Tibial artery (tissue), 4 donors: ENCODE results near the gene SYNE2.

Source experiments
- DNase-seq, 2 donors: peaks; one replicate each; pipeline ENCODE4 v3.0.0-alpha.2; 2019
- H3K27ac ChIP-seq, 2 donors: fragments of 200-600 bp; sonication (generic) in 1 of 2; 1 replicate in 1 of 2; 2 replicates in 1 of 2; pipeline ENCODE4 v1.5.1; 2018 to 2019; ENCODE audit warnings: mild to moderate bottlenecking in 1 of 2
- H3K27me3 ChIP-seq, 2 donors: fragments of 200-600 bp; sonication (generic) in 1 of 2; one replicate each; pipeline versions ENCODE4 v1.5.1 to v1.6.0; 2016 to 2019
- H3K36me3 ChIP-seq, 3 donors: fragments of 200-600 bp; sonication (generic) in 2 of 3; one replicate each; pipeline ENCODE4 v1.5.1; 2016 to 2019; ENCODE audit warnings: mild to moderate bottlenecking in 2 of 3
- H3K4me1 ChIP-seq, 4 donors: fragments of 200-600 bp; sonication (generic) in 2 of 4; 1 replicate in 3 of 4; 2 replicates in 1 of 4; pipeline ENCODE4 v1.5.1; 2016 to 2019
- H3K4me3 ChIP-seq, 2 donors: fragments of 200-600 bp; sonication (generic) in 1 of 2; 1 replicate in 1 of 2; 2 replicates in 1 of 2; pipeline ENCODE4 v1.5.1; 2018 to 2019; ENCODE audit warnings: mild to moderate bottlenecking in 2 of 2
- H3K9me3 ChIP-seq, 3 donors: fragments of 200-600 bp; sonication (generic) in 1 of 3; one replicate each; pipeline ENCODE4 v1.5.1; 2016 to 2019
- CTCF ChIP-seq, 2 experiments: fragments of 200-600 bp in 1 of 2; fragments of 450-650 bp in 1 of 2; IDR thresholded peaks; one replicate each; pipeline ENCODE4 v1.5.1; 2017 to 2019; ENCODE audit warnings: antibody characterized with exemption in 2 of 2, mild to moderate bottlenecking in 1 of 2, moderate library complexity in 1 of 2
- intact Hi-C: fragments of 100-400 bp; cut with DNase I; formaldehyde crosslinking; loops from one replicate; pipeline ENCODE4 v1.15.0; 2023; ENCODE audit warnings: low total_unique reads

SYNE2 gene

DNA sequence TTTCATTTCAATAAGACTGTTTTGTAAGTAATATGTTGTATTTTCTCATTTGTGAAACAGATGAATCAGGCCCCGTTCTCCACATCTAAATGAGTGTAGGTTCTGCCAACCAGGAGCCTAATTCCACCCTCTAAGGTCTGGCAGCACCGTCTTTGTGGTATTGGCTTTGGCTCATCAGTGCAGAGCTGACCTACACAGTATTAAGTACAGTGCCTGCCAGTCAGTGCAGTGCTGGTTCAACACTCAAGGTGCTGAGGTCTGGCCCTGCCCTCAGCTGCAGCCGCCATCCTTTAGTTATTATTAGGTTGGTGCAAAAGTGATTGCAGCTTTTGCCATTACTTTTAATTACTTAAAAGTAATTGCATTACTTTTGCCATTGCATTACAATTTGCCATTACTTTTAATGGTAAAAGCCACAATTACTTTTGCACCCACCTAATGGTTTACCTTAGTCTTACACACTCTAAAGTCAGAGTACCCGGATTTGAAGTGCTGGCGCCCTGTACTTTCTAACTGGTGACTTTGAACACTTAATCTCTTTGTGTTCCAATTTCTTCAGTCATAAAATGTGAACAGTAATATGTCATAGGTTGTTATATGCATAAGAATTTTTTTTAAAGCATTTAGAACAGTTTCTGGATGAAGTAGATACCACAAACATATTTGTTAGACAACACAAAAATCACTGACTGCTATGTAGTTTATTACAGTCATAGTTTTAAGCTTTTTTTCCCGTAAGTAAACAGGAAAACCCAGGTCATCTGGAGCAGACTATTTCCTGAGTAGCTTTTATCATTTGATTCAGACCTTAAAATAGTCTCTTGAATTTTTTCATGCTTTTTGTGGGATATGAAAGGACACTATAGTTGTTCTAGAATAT is 99.5 kb downstream of the SYNE2 start:
- Histone ChIP-seq H3K4me3 (no peak overlapping the region), H3K27ac (no peak overlapping the region), H3K4me1 (no peaks in the 10 kb centered on the region), H3K9me3 (no peaks in the 10 kb centered on the region), H3K27me3 (no peaks in the 10 kb centered on the region), H3K36me3 (peaks cover 27 to 68% (median 43%) of the 10 kb centered on the region in 3 donors)
- no peak for TF ChIP-seq CTCF (IDR thresholded peaks at IDR 0.05)
- DNase-seq = no peak
- intact Hi-C loops = no loop called here

- TF ChIP-seq CTCF (IDR thresholded peaks at IDR 0.05) = no peak
- Histone ChIP-seq H3K27me3 (no peaks in the 10 kb centered on the region), H3K9me3 (no peaks in the 10 kb centered on the region), H3K36me3 (peaks cover 27 to 69% (median 45%) of the 10 kb centered on the region in 3 donors), H3K4me3 (no peak overlapping the region), H3K27ac (no peak overlapping the region), H3K4me1 (no peaks in the 10 kb centered on the region)
- no peak for DNase-seq
- intact Hi-C loops = no loop called here
Observed at GRCh38 chr14:63952933-63953437, 100.2 kb downstream of the SYNE2 start.

- H3K27me3 ChIP-seq = no peaks in the 10 kb centered on the region
- H3K9me3 ChIP-seq = no peaks in the 10 kb centered on the region
- DNase-seq = no peak
- H3K4me1 ChIP-seq = peaks cover 0 to 4% (median 0%) of the 10 kb centered on the region in 4 donors
- no peak for TF ChIP-seq CTCF (IDR thresholded peaks at IDR 0.05)
- no peak overlapping the region for H3K27ac ChIP-seq
- peaks cover 8 to 53% (median 31%) of the 10 kb centered on the region in 3 donors for H3K36me3 ChIP-seq
- intact Hi-C loops = no loop called here
- H3K4me3 ChIP-seq = no peak overlapping the region
Observed at GRCh38 chr14:63956326-63956725, 103.5 kb downstream of the SYNE2 start.

- no peak for DNase-seq
- TF ChIP-seq CTCF (IDR thresholded peaks at IDR 0.05) = no peak
- H3K9me3 ChIP-seq = no peaks in the 10 kb centered on the region
- intact Hi-C loops = no loop called here
- no peak overlapping the region for H3K27ac ChIP-seq
- H3K4me1 ChIP-seq = peaks cover 0 to 7% (median 0%) of the 10 kb centered on the region in 4 donors
- H3K27me3 ChIP-seq = no peaks in the 10 kb centered on the region
- H3K4me3 ChIP-seq = no peak overlapping the region
- H3K36me3 ChIP-seq = peaks cover 9 to 51% (median 27%) of the 10 kb centered on the region in 3 donors
Observed at GRCh38 chr14:63960926-63961567, 108.2 kb downstream of the SYNE2 start.

- H3K9me3 ChIP-seq = no peaks in the 10 kb centered on the region
- peaks cover 0 to 7% (median 0%) of the 10 kb centered on the region in 4 donors for H3K4me1 ChIP-seq
- no peak for DNase-seq
- peaks cover 5 to 52% (median 24%) of the 10 kb centered on the region in 3 donors for H3K36me3 ChIP-seq
- no peak for TF ChIP-seq CTCF (IDR thresholded peaks at IDR 0.05)
- intact Hi-C loops = no loop called here
- H3K27me3 ChIP-seq = no peaks in the 10 kb centered on the region
- H3K4me3 ChIP-seq = no peak overlapping the region
- no peak overlapping the region for H3K27ac ChIP-seq
Observed at GRCh38 chr14:63962906-63963305, 110.1 kb downstream of the SYNE2 start.
